ENCODE results near the gene RXRB.

RXRB gene

DNA sequence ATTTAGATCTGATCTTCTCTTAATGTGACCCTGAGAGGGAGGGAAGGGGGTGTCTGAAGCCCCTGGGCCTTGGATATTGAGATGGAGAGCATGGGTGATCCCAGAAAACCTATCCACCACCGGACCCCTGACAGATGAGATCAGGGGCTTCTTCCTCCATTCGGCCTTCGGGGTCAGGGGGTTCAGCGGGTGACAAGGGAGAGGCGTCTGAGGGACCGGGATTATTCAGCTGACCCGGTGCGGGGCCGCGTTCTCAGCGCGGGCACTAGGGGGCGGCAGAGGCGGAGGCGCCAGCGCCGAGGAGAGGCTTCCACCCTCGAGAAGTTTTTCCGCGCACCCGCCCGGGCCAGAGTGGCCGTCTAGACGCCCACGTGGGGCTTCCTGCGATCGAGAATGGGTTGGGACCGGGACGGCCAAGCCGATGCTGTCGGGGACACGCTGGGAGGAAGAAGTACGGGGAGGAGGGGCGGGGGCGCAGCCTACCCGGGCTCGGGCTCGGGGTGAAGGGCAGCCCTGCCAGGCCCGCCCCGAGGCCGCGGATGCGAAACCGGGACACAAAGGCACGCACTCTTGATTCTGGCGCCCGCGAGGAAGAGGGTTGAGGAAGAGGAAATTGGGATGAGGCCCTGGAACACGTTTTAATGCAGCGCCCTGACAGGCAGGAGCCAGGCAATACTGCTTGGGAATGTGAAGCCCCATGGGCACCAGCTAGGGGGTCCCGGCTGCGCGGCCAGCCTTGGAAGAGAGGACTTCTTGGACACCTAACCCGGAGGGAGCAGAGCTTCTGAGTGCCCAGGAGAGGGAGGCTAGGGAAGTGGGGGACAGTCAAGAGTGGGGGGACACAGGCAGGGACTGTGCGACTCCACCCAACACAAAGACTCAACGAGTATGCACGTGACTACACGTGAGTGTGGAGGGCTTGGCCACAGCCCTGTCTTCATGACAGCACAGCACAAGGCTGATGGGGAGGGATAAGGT is 38.8 kb downstream of the RXRB start:
- Histone ChIP-seq H3K9me3 (ENCODE audit: control insufficient read depth, insufficient read depth, low read length) (no peaks in the 10 kb centered on the region), H3K4me3 (ENCODE audit: low read length) (peak overlapping the region; percentile 65), H3K4me1 (ENCODE audit: control insufficient read depth, low read length) (peaks cover 23% of the 10 kb centered on the region), H3K4me2 (ENCODE audit: low read length) (peak overlapping the region; percentile 71), H3K36me3 (ENCODE audit: control insufficient read depth, low read length) (no peaks in the 10 kb centered on the region), H3F3A (ENCODE audit: control insufficient read depth, insufficient read depth) (no peaks in the 10 kb centered on the region), H3K27ac (ENCODE audit: low read depth, low read length) (no peak overlapping the region), H4K20me1 (ENCODE audit: control insufficient read depth, insufficient read depth, low read depth, low read length) (no peaks in the 10 kb centered on the region), H3K79me2 (ENCODE audit: control insufficient read depth, low read length) (no peaks in the 10 kb centered on the region), H3K9me2 (replicated peaks; ENCODE audit: control insufficient read depth, low read length) (no peaks in the 10 kb centered on the region), H3K27me3 (ENCODE audit: control insufficient read depth, low read length) (0 out of 2 replicates have a peak, but pooled peaks cover 3% of the 10 kb centered on the region)
- TF ChIP-seq, protein P1, sequence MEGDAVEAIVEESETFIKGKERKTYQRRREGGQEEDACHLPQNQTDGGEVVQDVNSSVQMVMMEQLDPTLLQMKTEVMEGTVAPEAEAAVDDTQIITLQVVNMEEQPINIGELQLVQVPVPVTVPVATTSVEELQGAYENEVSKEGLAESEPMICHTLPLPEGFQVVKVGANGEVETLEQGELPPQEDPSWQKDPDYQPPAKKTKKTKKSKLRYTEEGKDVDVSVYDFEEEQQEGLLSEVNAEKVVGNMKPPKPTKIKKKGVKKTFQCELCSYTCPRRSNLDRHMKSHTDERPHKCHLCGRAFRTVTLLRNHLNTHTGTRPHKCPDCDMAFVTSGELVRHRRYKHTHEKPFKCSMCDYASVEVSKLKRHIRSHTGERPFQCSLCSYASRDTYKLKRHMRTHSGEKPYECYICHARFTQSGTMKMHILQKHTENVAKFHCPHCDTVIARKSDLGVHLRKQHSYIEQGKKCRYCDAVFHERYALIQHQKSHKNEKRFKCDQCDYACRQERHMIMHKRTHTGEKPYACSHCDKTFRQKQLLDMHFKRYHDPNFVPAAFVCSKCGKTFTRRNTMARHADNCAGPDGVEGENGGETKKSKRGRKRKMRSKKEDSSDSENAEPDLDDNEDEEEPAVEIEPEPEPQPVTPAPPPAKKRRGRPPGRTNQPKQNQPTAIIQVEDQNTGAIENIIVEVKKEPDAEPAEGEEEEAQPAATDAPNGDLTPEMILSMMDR (IDR thresholded peaks at IDR 0.05; ENCODE audit: low read depth, low read length, poor library complexity, severe bottlenecking) = peak; percentile 91
- no peak for TF ChIP-seq EZH2phosphoT487 (IDR thresholded peaks at IDR 0.05; ENCODE audit: borderline replicate concordance, low read length)

GRCh38 chr6:33160728-33161344 is 39.6 kb downstream of the RXRB start:
- Histone ChIP-seq H3K4me3 (ENCODE audit: low read length) (peak overlapping the region; percentile 65; the same call in 1 of the 2 replicates), H4K20me1 (ENCODE audit: control insufficient read depth, insufficient read depth, low read depth, low read length) (no peaks in the 10 kb centered on the region), H3K9me3 (ENCODE audit: control insufficient read depth, insufficient read depth, low read length) (no peaks in the 10 kb centered on the region), H3K27ac (ENCODE audit: low read depth, low read length) (no peak overlapping the region), H3F3A (ENCODE audit: control insufficient read depth, insufficient read depth) (no peaks in the 10 kb centered on the region), H3K4me1 (ENCODE audit: control insufficient read depth, low read length) (peaks cover 23% of the 10 kb centered on the region), H3K36me3 (ENCODE audit: control insufficient read depth, low read length) (no peaks in the 10 kb centered on the region), H3K79me2 (ENCODE audit: control insufficient read depth, low read length) (no peaks in the 10 kb centered on the region), H3K27me3 (ENCODE audit: control insufficient read depth, low read length) (0 out of 2 replicates have a peak, but pooled peaks cover 3% of the 10 kb centered on the region), H3K4me2 (ENCODE audit: low read length) (peak overlapping the region; percentile 71), H3K9me2 (replicated peaks; ENCODE audit: control insufficient read depth, low read length) (no peaks in the 10 kb centered on the region)
- TF ChIP-seq EZH2phosphoT487 (IDR thresholded peaks at IDR 0.05; ENCODE audit: borderline replicate concordance, low read length) = no peak
- TF ChIP-seq, protein P1 (IDR thresholded peaks at IDR 0.05; ENCODE audit: low read depth, low read length, poor library complexity, severe bottlenecking) = no peak

GRCh38 chr6:33160096-33160495 is 40.4 kb downstream of the RXRB start:
- peaks cover 23% of the 10 kb centered on the region for H3K4me1 ChIP-seq (ENCODE audit: control insufficient read depth, low read length)
- 0 out of 2 replicates have a peak, but pooled peaks cover 3% of the 10 kb centered on the region for H3K27me3 ChIP-seq (ENCODE audit: control insufficient read depth, low read length)
- H3K4me3 ChIP-seq (ENCODE audit: low read length) = no peak overlapping the region
- no peaks in the 10 kb centered on the region for H4K20me1 ChIP-seq (ENCODE audit: control insufficient read depth, insufficient read depth, low read depth, low read length)
- TF ChIP-seq, protein P1 (IDR thresholded peaks at IDR 0.05; ENCODE audit: low read depth, low read length, poor library complexity, severe bottlenecking) = no peak
- no peak for TF ChIP-seq EZH2phosphoT487 (IDR thresholded peaks at IDR 0.05; ENCODE audit: borderline replicate concordance, low read length)
- H3F3A ChIP-seq (ENCODE audit: control insufficient read depth, insufficient read depth) = no peaks in the 10 kb centered on the region
- H3K9me3 ChIP-seq (ENCODE audit: control insufficient read depth, insufficient read depth, low read length) = no peaks in the 10 kb centered on the region
- no peaks in the 10 kb centered on the region for H3K36me3 ChIP-seq (ENCODE audit: control insufficient read depth, low read length)
- H3K27ac ChIP-seq (ENCODE audit: low read depth, low read length) = no peak overlapping the region
- no peaks in the 10 kb centered on the region for H3K79me2 ChIP-seq (ENCODE audit: control insufficient read depth, low read length)
- no peak overlapping the region for H3K4me2 ChIP-seq (ENCODE audit: low read length)
- no peaks in the 10 kb centered on the region for H3K9me2 ChIP-seq (replicated peaks; ENCODE audit: control insufficient read depth, low read length)
